ENCODE data around the gene ARHGDIA.

ARHGDIA gene

GRCh38 chr17:81823820-81824550 lies 47.2 kb downstream of the ARHGDIA start:
- no peak overlapping the region for H4K12ac ChIP-seq (ENCODE audit: low read depth, low read length)
- WGBS (ENCODE audit: extremely low coverage, insufficient coverage, insufficient read length): no CpG with 5 or more reads among the region's 33 CpGs
- H3K9me3 ChIP-seq (ENCODE audit: insufficient read depth, low read depth, low read length): peaks cover 4% of the 10 kb centered on the region
- no peak overlapping the region for H3K18ac ChIP-seq (ENCODE audit: low read length)
- H3K4me3 ChIP-seq (ENCODE audit: low read depth, low read length): no peak overlapping the region
- no peak overlapping the region for H3K23ac ChIP-seq (ENCODE audit: low read length)
- DNase-seq: no peak
- no peak overlapping the region for H2AFZ ChIP-seq (ENCODE audit: insufficient read depth, low read length, poor library complexity)
- no peak overlapping the region for H2BK5ac ChIP-seq (ENCODE audit: low read depth, low read length, poor library complexity)
- no peaks in the 10 kb centered on the region for H3K79me2 ChIP-seq (ENCODE audit: control insufficient read depth, insufficient read depth, low read length, poor library complexity)
- H3K9ac ChIP-seq (ENCODE audit: low read length): no peak overlapping the region
- no peak overlapping the region for H3K14ac ChIP-seq (ENCODE audit: low read length)
- H3K4me1 ChIP-seq (ENCODE audit: control insufficient read depth in 1 of 2, insufficient read depth in 2 of 2, low read length in 2 of 2): peaks cover 0 to 2% of the 10 kb centered on the region in 2 experiments
- no peaks in the 10 kb centered on the region for H3K79me1 ChIP-seq (ENCODE audit: low read length)
- no peak overlapping the region for H2AK5ac ChIP-seq (ENCODE audit: low read length)
- no peak overlapping the region for H3K4me2 ChIP-seq (ENCODE audit: low read length)
- H4K8ac ChIP-seq (ENCODE audit: low read depth, low read length): no peak overlapping the region
- H3K4ac ChIP-seq (ENCODE audit: low read depth, low read length): no peak overlapping the region
- H3K27me3 ChIP-seq (ENCODE audit: insufficient read depth, low read length): no peaks in the 10 kb centered on the region
- no peak overlapping the region for H2BK12ac ChIP-seq (ENCODE audit: low read length)
- no peak overlapping the region for H4K91ac ChIP-seq (ENCODE audit: low read depth, low read length)
- H3K27ac ChIP-seq (ENCODE audit: low read depth, low read length): no peak overlapping the region
- H3K36me3 ChIP-seq (ENCODE audit: control insufficient read depth in 1 of 2, insufficient read depth in 2 of 2, low read length in 2 of 2): peaks cover 29 to 32% of the 10 kb centered on the region in 2 experiments
- no peak overlapping the region for H2BK120ac ChIP-seq (ENCODE audit: insufficient read depth, low read length, poor library complexity)

DNA sequence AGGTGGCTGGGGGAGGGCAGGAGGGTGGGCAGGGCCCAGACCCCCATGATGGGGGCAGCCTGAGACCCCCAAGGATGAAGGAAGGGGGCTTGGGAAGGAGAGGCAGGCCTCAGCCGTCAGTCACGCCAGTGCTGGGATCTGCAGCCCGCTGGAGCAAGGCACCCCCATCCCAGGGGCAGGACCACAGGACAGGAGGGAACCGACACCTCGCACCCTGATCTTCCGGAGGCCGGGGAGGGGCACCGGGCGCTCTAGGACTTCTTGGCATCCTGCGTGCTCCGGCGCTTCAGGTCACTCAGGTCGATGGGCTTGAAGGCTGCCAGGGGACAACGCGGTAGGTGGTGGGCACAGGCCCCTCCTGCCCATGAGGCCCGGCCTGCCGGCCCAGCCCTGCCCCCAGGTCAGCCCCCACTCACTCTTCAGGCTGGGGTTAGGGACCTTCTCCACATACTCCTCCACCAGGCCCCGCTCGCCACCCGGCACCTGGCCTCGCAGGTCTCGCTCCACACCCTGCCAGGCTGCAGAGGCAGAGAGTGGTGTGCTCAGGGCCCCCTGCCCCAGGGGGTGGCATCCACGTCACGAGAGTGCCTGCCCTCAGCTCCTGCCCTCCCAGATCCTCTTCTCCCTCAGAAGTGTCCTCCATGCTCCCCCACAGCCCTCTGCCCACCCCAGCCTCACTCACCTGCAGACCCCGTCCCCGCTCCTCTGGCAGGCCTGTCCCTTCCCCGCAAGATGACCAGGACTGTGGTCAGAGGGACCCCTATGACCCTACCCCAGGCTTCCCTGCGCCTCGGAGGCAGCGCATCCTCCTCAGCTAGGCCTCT lies 47.9 kb downstream of the ARHGDIA start:
- H3K4ac ChIP-seq (ENCODE audit: low read depth, low read length): no peak overlapping the region
- no peak overlapping the region for H2BK5ac ChIP-seq (ENCODE audit: low read depth, low read length, poor library complexity)
- no peak for DNase-seq
- no peak overlapping the region for H3K18ac ChIP-seq (ENCODE audit: low read length)
- no peak overlapping the region for H4K8ac ChIP-seq (ENCODE audit: low read depth, low read length)
- H3K27ac ChIP-seq (ENCODE audit: low read depth, low read length): no peak overlapping the region
- H2BK120ac ChIP-seq (ENCODE audit: insufficient read depth, low read length, poor library complexity): no peak overlapping the region
- H3K79me1 ChIP-seq (ENCODE audit: low read length): no peaks in the 10 kb centered on the region
- no peaks in the 10 kb centered on the region for H3K79me2 ChIP-seq (ENCODE audit: control insufficient read depth, insufficient read depth, low read length, poor library complexity)
- H3K9me3 ChIP-seq (ENCODE audit: insufficient read depth, low read depth, low read length): peaks cover 7% of the 10 kb centered on the region
- H3K36me3 ChIP-seq (ENCODE audit: control insufficient read depth in 1 of 2, insufficient read depth in 2 of 2, low read length in 2 of 2): peaks cover 29 to 32% of the 10 kb centered on the region in 2 experiments
- H4K12ac ChIP-seq (ENCODE audit: low read depth, low read length): no peak overlapping the region
- H3K9ac ChIP-seq (ENCODE audit: low read length): no peak overlapping the region
- H3K23ac ChIP-seq (ENCODE audit: low read length): no peak overlapping the region
- WGBS (ENCODE audit: extremely low coverage, insufficient coverage, insufficient read length): no CpG with 5 or more reads among the region's 30 CpGs
- no peak overlapping the region for H2AK5ac ChIP-seq (ENCODE audit: low read length)
- H2AFZ ChIP-seq (ENCODE audit: insufficient read depth, low read length, poor library complexity): no peak overlapping the region
- no peak overlapping the region for H4K91ac ChIP-seq (ENCODE audit: low read depth, low read length)
- peaks cover 0 to 2% of the 10 kb centered on the region in 2 experiments for H3K4me1 ChIP-seq (ENCODE audit: control insufficient read depth in 1 of 2, insufficient read depth in 2 of 2, low read length in 2 of 2)
- H3K4me3 ChIP-seq (ENCODE audit: low read depth, low read length): no peak overlapping the region
- no peak overlapping the region for H3K4me2 ChIP-seq (ENCODE audit: low read length)
- H3K27me3 ChIP-seq (ENCODE audit: insufficient read depth, low read length): no peaks in the 10 kb centered on the region
- no peak overlapping the region for H2BK12ac ChIP-seq (ENCODE audit: low read length)
- no peak overlapping the region for H3K14ac ChIP-seq (ENCODE audit: low read length)

DNA sequence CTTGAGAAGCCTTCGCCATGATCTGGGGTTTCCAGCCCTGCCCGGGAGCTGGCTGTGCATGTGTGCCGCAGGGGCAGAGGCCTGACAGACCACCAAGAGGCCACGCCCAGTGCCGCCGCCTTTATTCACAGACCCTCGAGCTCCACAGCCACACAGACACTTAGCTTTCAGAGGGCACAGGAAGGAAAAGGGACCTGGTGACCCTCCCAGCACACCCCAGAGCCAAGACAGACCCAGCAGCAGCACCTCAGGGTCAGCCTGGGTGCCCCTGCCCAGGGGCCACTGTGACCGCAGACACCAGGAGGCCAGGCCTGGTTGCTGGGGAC lies 48.9 kb downstream of the ARHGDIA start:
- Histone ChIP-seq H3K27ac (ENCODE audit: low read depth, low read length) (no peak overlapping the region), H2AFZ (ENCODE audit: insufficient read depth, low read length, poor library complexity) (no peak overlapping the region), H4K8ac (ENCODE audit: low read depth, low read length) (no peak overlapping the region), H3K4me3 (ENCODE audit: low read depth, low read length) (no peak overlapping the region), H2BK5ac (ENCODE audit: low read depth, low read length, poor library complexity) (no peak overlapping the region), H2BK120ac (ENCODE audit: insufficient read depth, low read length, poor library complexity) (no peak overlapping the region), H3K14ac (ENCODE audit: low read length) (no peak overlapping the region), H3K4me2 (ENCODE audit: low read length) (no peak overlapping the region), H3K23ac (ENCODE audit: low read length) (no peak overlapping the region), H2AK5ac (ENCODE audit: low read length) (no peak overlapping the region), H3K4me1 (ENCODE audit: control insufficient read depth in 1 of 2, insufficient read depth in 2 of 2, low read length in 2 of 2) (peaks cover 0 to 2% of the 10 kb centered on the region in 2 experiments), H3K9me3 (ENCODE audit: insufficient read depth, low read depth, low read length) (peaks cover 7% of the 10 kb centered on the region), H3K18ac (ENCODE audit: low read length) (no peak overlapping the region), H3K27me3 (ENCODE audit: insufficient read depth, low read length) (no peaks in the 10 kb centered on the region), H4K91ac (ENCODE audit: low read depth, low read length) (no peak overlapping the region), H3K79me2 (ENCODE audit: control insufficient read depth, insufficient read depth, low read length, poor library complexity) (no peaks in the 10 kb centered on the region), H3K36me3 (ENCODE audit: control insufficient read depth in 1 of 2, insufficient read depth in 2 of 2, low read length in 2 of 2) (peaks cover 29 to 32% of the 10 kb centered on the region in 2 experiments), H3K4ac (ENCODE audit: low read depth, low read length) (no peak overlapping the region), H3K9ac (ENCODE audit: low read length) (no peak overlapping the region), H2BK12ac (ENCODE audit: low read length) (no peak overlapping the region), H3K79me1 (ENCODE audit: low read length) (no peaks in the 10 kb centered on the region), H4K12ac (ENCODE audit: low read depth, low read length) (no peak overlapping the region)
- no peak for DNase-seq
- WGBS (ENCODE audit: extremely low coverage, insufficient coverage, insufficient read length): no CpG with 5 or more reads among the region's 8 CpGs

GRCh38 chr17:81821603-81822311 lies 49.4 kb downstream of the ARHGDIA start:
- Histone ChIP-seq H3K27me3 (ENCODE audit: insufficient read depth, low read length) (no peaks in the 10 kb centered on the region), H3K36me3 (ENCODE audit: control insufficient read depth in 1 of 2, insufficient read depth in 2 of 2, low read length in 2 of 2) (peaks cover 29 to 32% of the 10 kb centered on the region in 2 experiments), H3K4me3 (ENCODE audit: low read depth, low read length) (no peak overlapping the region), H3K9me3 (ENCODE audit: insufficient read depth, low read depth, low read length) (peaks cover 7% of the 10 kb centered on the region), H3K9ac (ENCODE audit: low read length) (no peak overlapping the region), H2BK12ac (ENCODE audit: low read length) (no peak overlapping the region), H3K14ac (ENCODE audit: low read length) (no peak overlapping the region), H3K79me1 (ENCODE audit: low read length) (no peaks in the 10 kb centered on the region), H2AK5ac (ENCODE audit: low read length) (no peak overlapping the region), H3K18ac (ENCODE audit: low read length) (no peak overlapping the region), H3K79me2 (ENCODE audit: control insufficient read depth, insufficient read depth, low read length, poor library complexity) (no peaks in the 10 kb centered on the region), H3K4ac (ENCODE audit: low read depth, low read length) (no peak overlapping the region), H3K23ac (ENCODE audit: low read length) (no peak overlapping the region), H2BK5ac (ENCODE audit: low read depth, low read length, poor library complexity) (no peak overlapping the region), H3K4me1 (ENCODE audit: control insufficient read depth in 1 of 2, insufficient read depth in 2 of 2, low read length in 2 of 2) (peaks cover 0 to 2% of the 10 kb centered on the region in 2 experiments), H2AFZ (ENCODE audit: insufficient read depth, low read length, poor library complexity) (no peak overlapping the region), H3K4me2 (ENCODE audit: low read length) (no peak overlapping the region), H4K8ac (ENCODE audit: low read depth, low read length) (no peak overlapping the region), H3K27ac (ENCODE audit: low read depth, low read length) (no peak overlapping the region), H2BK120ac (ENCODE audit: insufficient read depth, low read length, poor library complexity) (no peak overlapping the region), H4K91ac (ENCODE audit: low read depth, low read length) (no peak overlapping the region), H4K12ac (ENCODE audit: low read depth, low read length) (no peak overlapping the region)
- WGBS (ENCODE audit: extremely low coverage, insufficient coverage, insufficient read length): no CpG with 5 or more reads among the region's 20 CpGs
- peak; percentile 78 to 89 for DNase-seq
